Smooth muscle cell (in vitro differentiated cells): Measurements from ENCODE around the gene PRIM2. TPM values are rescaled to one million over a fixed set of nuclear protein-coding genes. Genes with fewer than 3 reads are reported as not detected.
A peak's percentile ranks its signal among the peaks of the same experiment; 100 is the strongest.
"Not testable (repeated sequence)": the region's sequence is repeated elsewhere in the genome, so short reads cannot be mapped to it uniquely, and the experiment has no call there.

Experiments used
- DNase-seq: peaks from one replicate; lab custom pipeline; 2025; ENCODE audit not compliant: unreplicated experiment; lab: John Stamatoyannopoulos, UW
- H2AFZ ChIP-seq: fragments of 200-600 bp; sonication (generic); 2 replicates; pipeline ENCODE4 v1.6.0; 2016; ENCODE audit warnings: antibody characterized with exemption, low read depth, mild to moderate bottlenecking
- H3F3A ChIP-seq: fragments of 200-600 bp; sonication (generic); 2 replicates; pipeline ENCODE4 v1.6.0; 2017; ENCODE audit warnings: antibody characterized with exemption, low read depth
- H3K27ac ChIP-seq: fragments of 200-600 bp; sonication (generic); 2 replicates; pipeline ENCODE4 v1.5.1; 2016; ENCODE audit warnings: low read depth, mild to moderate bottlenecking
- H3K27me3 ChIP-seq: fragments of 200-600 bp; sonication (generic); 2 replicates; pipeline ENCODE4 v1.6.1; 2016; ENCODE audit warnings: low read depth, mild to moderate bottlenecking
- H3K36me3 ChIP-seq: fragments of 200-600 bp; sonication (generic); 2 replicates; pipeline ENCODE4 v1.5.1; 2016; ENCODE audit warnings: low read depth
- H3K4me1 ChIP-seq: fragments of 200-600 bp; sonication (generic); 2 replicates; pipeline ENCODE4 v1.5.1; 2016; ENCODE audit warnings: low read depth
- H3K4me2 ChIP-seq: fragments of 200-600 bp; sonication (generic); 2 replicates; pipeline ENCODE4 v1.6.0; 2016; ENCODE audit warnings: mild to moderate bottlenecking
- H3K4me3 ChIP-seq: fragments of 200-600 bp; sonication (generic); 2 replicates; pipeline ENCODE4 v1.5.1; 2016; ENCODE audit warnings: mild to moderate bottlenecking
- H3K79me2 ChIP-seq: fragments of 200-600 bp; sonication (generic); 2 replicates; pipeline ENCODE4 v1.6.0; 2016; ENCODE audit warnings: low read depth, mild to moderate bottlenecking
- H3K9ac ChIP-seq: fragments of 200-600 bp; sonication (generic); 2 replicates; pipeline ENCODE4 v1.6.0; 2016; ENCODE audit warnings: low read depth
- H3K9me3 ChIP-seq: fragments of 200-600 bp; sonication (generic); replicated peaks from 2 replicates; pipeline ENCODE4 v1.5.1; 2016; ENCODE audit warnings: low read depth
- H4K20me1 ChIP-seq: fragments of 200-600 bp; sonication (generic); 2 replicates; pipeline ENCODE4 v1.6.0; 2016; ENCODE audit warnings: low read depth
- WGBS: methylation state at CpG from one replicate; pipeline ENCODE4 v1.1.7; 2016; ENCODE audit warnings: low lambda C conversion rate; 5-methylcytosine and 5-hydroxymethylcytosine counted together
- polyA plus RNA-seq: library from polyadenylated mRNA; unstranded; fragments of >200 nt; fragmentation: Nextera tagmentation; extraction: Ambion mirVana; gene quantifications from 2 replicates; pipeline ENCODE4 v1.2.1, GENCODE V29; 2016
- total RNA-seq: library from RNA; depleted of rRNA; stranded (reverse); fragments of >200 nt; gene quantifications from 2 replicates; pipeline ENCODE4 v1.2.3, GENCODE V29; 2014
- TF ChIP-seq, protein P1 (sequence below): fragments of 200-600 bp; sonication (generic); IDR thresholded peaks from 2 replicates; pipeline ENCODE4 v1.5.1; 2017; ENCODE audit warnings: borderline replicate concordance, mild to moderate bottlenecking, antibody characterized with exemption; ENCODE audit not compliant: insufficient read depth, poor library complexity, severe bottlenecking

Gene PRIM2
- total and polyA plus RNA-seq, 2 experiments from 2014 or later: 6.3 to 13.7 TPM

DNA sequence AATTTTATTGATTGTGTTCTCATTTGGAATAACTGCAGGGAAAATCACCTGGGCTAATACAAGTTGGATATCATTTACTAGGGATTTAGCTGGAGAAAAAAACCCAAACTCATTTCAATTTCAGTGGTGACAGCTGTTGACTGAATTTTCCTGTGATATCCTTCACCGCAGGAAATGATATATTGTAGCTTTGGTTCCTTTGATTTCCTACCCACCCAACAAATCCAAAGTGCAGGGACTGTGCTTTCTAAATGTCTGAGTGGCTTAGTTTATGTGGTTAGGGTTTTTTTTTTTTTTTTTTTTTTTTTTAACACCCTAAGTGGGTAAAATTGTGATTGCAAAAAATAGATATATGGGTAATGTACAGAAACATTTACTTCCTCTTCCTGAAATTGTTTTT lies 203.7 kb downstream of the PRIM2 start:
- not testable (repeated sequence) for H2AFZ ChIP-seq, DNase-seq, H3F3A ChIP-seq, H4K20me1 ChIP-seq, H3K79me2 ChIP-seq, H3K4me2 ChIP-seq, H3K27me3 ChIP-seq, H3K9ac ChIP-seq, H3K9me3 ChIP-seq, H3K27ac ChIP-seq, H3K4me1 ChIP-seq, H3K4me3 ChIP-seq, H3K36me3 ChIP-seq
- WGBS: 78% methylated on average over 1 of the region's 1 CpG

DNA sequence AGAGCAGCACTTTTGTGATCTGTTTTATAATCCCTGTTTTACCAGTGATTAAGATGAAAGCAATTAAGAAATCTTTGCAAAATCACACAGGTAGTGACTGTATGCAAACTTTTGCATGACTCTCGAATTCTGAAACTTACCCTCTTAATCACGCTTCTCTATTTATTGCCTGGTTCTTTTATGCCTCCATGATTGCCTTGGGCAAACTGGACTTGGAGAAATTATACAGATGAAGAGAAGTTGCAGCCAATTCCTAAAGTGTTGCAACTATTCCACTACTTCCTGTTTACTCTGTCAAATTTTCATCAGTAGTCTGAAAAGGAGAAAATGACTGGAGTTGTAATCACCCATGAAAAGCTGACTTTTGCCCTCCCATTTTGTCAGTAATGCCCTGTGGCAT lies 205.8 kb downstream of the PRIM2 start:
- not testable (repeated sequence) for H3K9ac ChIP-seq, H3K36me3 ChIP-seq, H3F3A ChIP-seq, H3K27ac ChIP-seq, H3K79me2 ChIP-seq, DNase-seq, H4K20me1 ChIP-seq, H2AFZ ChIP-seq, H3K27me3 ChIP-seq, H3K4me3 ChIP-seq, H3K4me2 ChIP-seq, H3K9me3 ChIP-seq, H3K4me1 ChIP-seq
- WGBS: 91% methylated on average over 2 of the region's 2 CpGs

DNA sequence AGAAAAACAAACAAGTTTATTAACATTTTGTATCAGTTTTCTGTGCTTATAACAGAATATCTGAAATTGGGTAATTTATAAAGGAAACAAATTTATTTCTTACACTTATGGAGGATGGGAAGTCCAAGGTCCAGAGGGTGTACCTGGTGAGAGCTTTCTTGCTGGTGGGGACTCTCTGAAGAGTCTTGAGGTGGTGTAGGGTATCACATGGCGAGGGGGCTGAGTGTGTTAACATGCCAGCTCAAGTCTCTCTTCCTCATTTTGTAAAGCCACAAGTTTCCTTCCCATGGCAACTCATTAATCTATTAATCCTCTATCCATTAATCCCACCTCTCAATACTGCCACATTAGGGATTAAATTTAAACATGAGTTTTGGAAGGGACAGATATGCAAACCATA lies 212.3 kb downstream of the PRIM2 start:
- H3K9ac ChIP-seq, H3K4me3 ChIP-seq, H3K79me2 ChIP-seq, H3K4me1 ChIP-seq, H3K27ac ChIP-seq, H3K27me3 ChIP-seq, H3K36me3 ChIP-seq, H4K20me1 ChIP-seq, H3K4me2 ChIP-seq, H3K9me3 ChIP-seq, DNase-seq, H2AFZ ChIP-seq, H3F3A ChIP-seq: not testable (repeated sequence)
- WGBS: 100% methylated on average over 1 of the region's 1 CpG

DNA sequence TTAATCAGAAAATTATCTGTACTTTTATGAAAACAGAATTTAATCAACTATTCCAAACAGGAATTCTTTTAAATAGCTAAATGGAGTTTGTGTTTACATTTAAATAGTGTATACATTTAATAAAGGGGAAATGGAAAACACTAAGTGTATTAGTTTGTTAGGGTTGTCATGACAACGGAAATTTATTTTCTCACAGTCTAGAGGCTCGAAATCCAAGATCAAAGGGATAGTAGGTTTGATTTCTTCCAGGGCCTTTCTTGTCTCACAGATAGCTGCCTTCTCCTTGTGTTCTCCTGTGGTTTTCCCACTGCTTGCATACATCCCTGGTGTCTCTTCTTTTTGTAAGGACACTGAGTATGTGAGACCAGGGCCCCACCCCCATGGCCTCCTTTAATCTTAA lies 215.2 kb downstream of the PRIM2 start:
- not testable (repeated sequence) for H3K27me3 ChIP-seq, H3K4me2 ChIP-seq, H3K9ac ChIP-seq, H3K9me3 ChIP-seq, H3K36me3 ChIP-seq, H4K20me1 ChIP-seq, H2AFZ ChIP-seq, H3K79me2 ChIP-seq, DNase-seq, H3K4me1 ChIP-seq, H3K4me3 ChIP-seq, H3F3A ChIP-seq, H3K27ac ChIP-seq
- WGBS: 81% methylated on average over 2 of the region's 2 CpGs

DNA sequence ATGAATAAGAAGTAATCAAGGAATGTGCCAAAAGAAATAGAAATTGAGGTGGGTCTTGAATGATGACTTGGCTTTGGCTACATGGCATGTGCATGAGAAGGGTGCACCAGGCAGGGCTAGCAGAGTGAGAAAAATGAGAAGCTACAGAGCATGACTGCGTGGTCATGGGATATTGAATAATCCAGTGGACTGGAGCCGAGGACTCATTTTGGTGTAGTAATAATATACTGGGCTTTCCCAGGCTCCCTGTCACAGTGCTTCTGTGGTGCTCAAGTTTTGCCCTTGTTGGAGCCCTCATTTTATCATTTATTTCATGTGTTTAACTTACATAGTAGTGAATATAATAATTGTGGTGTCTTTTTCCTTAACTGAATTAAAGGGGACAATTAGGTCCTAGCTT lies 217.7 kb downstream of the PRIM2 start:
- H4K20me1 ChIP-seq, H3K4me2 ChIP-seq, H3K27ac ChIP-seq, H3K4me3 ChIP-seq, H3K27me3 ChIP-seq, DNase-seq, H2AFZ ChIP-seq, H3K9ac ChIP-seq, H3K36me3 ChIP-seq, H3K4me1 ChIP-seq, H3F3A ChIP-seq, H3K9me3 ChIP-seq, H3K79me2 ChIP-seq: not testable (repeated sequence)
- WGBS: 88% methylated on average over 2 of the region's 2 CpGs

DNA sequence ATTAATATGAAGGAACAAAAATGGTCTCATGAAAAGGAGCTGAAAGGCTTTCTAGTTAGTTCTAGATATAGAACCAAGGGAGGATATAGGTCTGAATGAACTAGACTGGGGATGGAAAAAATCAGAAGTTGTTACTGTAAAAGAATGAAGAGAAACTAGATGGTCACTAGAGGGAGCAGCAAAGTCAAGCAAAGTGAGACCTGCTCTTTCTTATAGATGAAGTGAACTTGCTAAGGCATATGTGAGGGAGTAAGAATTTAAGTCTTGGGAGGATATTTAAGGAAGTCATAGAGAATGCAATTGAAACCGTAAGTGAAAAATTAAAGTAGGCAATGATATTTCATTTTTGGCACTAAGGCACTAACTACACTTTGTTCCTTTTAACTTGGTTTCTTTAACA lies 218.6 kb downstream of the PRIM2 start:
- not testable (repeated sequence) for H3F3A ChIP-seq, H3K4me1 ChIP-seq, H3K27ac ChIP-seq, H3K9me3 ChIP-seq, H3K4me2 ChIP-seq, DNase-seq, H3K4me3 ChIP-seq, H2AFZ ChIP-seq, H3K27me3 ChIP-seq, H3K36me3 ChIP-seq, H3K9ac ChIP-seq, H4K20me1 ChIP-seq, H3K79me2 ChIP-seq
- 81% methylated on average over 1 of the region's 1 CpG for WGBS
- TF ChIP-seq, protein P1, sequence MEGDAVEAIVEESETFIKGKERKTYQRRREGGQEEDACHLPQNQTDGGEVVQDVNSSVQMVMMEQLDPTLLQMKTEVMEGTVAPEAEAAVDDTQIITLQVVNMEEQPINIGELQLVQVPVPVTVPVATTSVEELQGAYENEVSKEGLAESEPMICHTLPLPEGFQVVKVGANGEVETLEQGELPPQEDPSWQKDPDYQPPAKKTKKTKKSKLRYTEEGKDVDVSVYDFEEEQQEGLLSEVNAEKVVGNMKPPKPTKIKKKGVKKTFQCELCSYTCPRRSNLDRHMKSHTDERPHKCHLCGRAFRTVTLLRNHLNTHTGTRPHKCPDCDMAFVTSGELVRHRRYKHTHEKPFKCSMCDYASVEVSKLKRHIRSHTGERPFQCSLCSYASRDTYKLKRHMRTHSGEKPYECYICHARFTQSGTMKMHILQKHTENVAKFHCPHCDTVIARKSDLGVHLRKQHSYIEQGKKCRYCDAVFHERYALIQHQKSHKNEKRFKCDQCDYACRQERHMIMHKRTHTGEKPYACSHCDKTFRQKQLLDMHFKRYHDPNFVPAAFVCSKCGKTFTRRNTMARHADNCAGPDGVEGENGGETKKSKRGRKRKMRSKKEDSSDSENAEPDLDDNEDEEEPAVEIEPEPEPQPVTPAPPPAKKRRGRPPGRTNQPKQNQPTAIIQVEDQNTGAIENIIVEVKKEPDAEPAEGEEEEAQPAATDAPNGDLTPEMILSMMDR: peak; percentile 31

DNA sequence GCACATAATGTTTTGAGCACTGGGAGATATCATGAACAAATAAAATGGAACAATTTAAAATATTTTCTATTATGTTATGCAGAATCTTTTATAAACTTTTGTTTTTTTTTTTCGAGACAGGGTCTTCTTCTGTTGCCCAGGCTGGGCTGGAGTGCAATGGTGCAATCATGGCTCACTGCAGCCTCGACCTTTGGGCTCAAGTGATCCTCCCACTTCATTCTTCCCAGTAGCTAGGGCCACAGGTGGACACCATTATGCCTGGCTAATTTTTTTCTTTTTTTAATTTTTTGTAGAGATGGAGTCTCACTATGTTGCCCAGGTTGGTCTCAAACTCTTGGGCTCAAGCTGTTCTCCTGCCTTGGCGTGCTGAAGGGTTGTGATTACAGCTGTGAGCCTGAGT lies 220.5 kb downstream of the PRIM2 start:
- not testable (repeated sequence) for H3K36me3 ChIP-seq, H3K27ac ChIP-seq, H3K79me2 ChIP-seq, H3K4me1 ChIP-seq, H3K4me3 ChIP-seq, H3K27me3 ChIP-seq, H3K4me2 ChIP-seq, H3K9ac ChIP-seq, H3K9me3 ChIP-seq, H2AFZ ChIP-seq, DNase-seq, H4K20me1 ChIP-seq, H3F3A ChIP-seq
- 94% methylated on average over 3 of the region's 3 CpGs for WGBS

DNA sequence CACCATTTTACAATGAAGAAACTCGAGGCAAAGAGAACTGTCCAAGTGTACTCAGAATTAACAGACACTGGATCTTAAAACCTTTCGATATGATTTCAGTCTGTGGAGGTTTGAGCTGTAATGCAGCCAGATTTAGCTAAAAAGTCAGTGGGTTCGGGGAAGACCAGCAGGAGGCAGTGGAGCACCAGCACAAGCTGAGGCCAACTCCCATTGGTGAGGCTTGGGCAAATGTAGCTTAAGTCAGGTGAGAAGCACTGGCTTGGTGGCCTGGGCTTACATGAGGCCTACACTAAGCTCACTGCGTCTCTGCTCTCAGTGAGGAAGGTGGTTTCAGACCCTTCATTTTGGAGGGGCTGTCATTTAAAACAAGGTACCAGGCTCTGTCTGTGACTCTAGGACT lies 234.5 kb downstream of the PRIM2 start:
- not testable (repeated sequence) for H3K9me3 ChIP-seq, DNase-seq, H3K9ac ChIP-seq, H3K4me3 ChIP-seq, H4K20me1 ChIP-seq, H3K27ac ChIP-seq, H3K79me2 ChIP-seq, H3F3A ChIP-seq, H3K36me3 ChIP-seq, H3K27me3 ChIP-seq, H3K4me2 ChIP-seq, H2AFZ ChIP-seq, H3K4me1 ChIP-seq
- 98% methylated on average over 4 of the region's 4 CpGs for WGBS
